ENCODE results near the gene KRTAP4-12.
"Not testable (repeated sequence)": the region's sequence is repeated elsewhere in the genome, so short reads cannot be mapped to it uniquely, and the experiment has no call there.

KRTAP4-12 gene

DNA sequence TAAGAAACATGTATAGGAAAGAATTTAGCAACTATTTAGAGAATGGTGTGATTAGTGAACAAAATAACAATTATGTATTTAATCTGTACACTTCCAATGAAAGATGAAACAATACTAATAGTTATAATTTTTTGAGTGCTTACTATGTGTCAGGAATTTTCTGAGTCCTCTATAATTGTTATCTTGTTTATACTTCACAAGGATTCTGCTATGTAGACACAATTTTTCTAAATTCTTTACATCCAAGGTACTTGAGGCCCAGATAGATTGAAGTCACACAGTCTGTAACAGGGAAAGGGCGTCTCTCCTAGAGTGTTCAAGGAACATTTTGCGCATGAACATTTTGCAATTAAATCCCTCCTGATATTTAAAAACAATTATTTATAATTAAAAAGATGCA, 1.1 kb upstream of the KRTAP4-12 start:
- no peak for DNase-seq

DNA sequence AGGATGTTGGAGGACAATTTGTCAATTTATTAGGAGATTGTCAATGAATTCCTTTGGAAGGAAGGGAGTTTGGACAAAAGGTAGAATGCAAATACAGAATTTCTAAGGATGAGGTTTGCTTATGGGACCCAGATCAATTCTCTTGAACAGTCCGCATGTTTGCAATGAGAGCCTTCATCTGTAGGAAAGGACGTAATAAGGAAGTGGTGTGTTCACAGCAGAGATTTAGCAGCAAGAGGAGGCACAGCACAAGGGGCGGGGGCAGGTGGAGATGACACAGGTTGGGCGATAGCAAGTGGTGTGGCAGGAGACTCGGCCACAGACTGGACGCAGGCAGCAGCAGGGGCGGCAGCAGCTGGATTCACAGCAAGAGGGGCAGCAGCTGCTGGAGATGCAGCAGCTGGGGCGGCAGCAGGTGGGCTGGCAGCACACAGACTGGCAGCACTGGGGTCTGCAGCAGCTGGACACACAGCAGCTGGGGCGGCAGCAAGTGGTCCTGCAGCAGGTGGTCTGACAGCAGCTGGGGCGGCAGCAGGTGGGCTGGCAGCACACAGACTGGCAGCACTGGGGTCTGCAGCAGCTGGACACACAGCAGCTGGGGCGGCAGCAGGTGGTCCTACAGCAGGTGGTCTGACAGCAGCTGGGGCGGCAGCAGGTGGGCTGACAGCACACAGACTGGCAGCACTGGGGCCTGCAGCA, 541 bp downstream of the KRTAP4-12 start:
- DNase-seq, result not testable (repeated sequence)

DNA sequence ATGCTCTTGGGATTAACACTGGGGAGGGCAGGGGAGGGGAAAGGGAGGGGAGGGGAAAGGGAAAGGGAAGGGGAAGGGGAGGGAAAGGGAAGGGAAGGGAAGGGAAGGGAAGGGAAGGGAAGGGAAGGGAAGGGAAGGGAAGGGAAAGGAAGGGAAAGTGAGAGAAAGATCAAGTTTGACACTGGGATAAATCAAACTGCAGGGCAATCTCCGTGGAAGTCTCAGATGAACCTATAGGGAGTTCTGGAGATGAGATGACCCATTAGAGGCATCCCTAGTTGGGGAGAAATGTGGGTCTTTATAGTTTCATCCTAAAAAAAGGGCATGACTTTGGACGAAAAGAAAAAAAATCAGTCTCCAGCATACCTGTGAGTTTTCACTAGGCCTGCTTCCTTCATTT, 2.2 kb downstream of the KRTAP4-12 start:
- no peak for DNase-seq

- DNase-seq, result not testable (repeated sequence)
Observed at GRCh38 chr17:41119696-41120690, 4.0 kb downstream of the KRTAP4-12 start.

DNA sequence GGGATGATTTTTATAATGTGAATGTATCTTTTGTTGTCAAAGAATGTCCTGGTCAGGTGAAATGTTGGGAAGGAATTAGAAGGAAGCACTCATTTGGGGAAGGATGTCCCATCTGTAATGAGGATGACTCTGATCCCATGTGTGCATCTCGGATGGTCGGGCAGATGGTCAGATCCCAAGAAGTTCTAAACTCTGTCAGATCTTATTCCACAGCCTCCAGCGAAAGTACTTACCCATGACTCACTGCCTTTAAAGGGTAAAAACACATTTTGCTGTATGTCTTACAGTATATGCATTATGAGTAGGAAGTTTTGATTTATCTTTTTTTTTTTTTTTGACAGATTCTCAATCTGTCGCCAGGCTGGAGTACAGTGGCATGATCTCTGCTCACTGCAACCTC, 5.3 kb downstream of the KRTAP4-12 start:
- no peak for DNase-seq

- not testable (repeated sequence) for DNase-seq
Observed at GRCh38 chr17:41117846-41118386, 6.1 kb downstream of the KRTAP4-12 start, which contains the start of gene KRTAP4-11. Gene KRTAP4-11, minus strand, starts transcription at chr17:41118373. Its CDS starts 58 bp downstream, at chr17:41118315.

DNA sequence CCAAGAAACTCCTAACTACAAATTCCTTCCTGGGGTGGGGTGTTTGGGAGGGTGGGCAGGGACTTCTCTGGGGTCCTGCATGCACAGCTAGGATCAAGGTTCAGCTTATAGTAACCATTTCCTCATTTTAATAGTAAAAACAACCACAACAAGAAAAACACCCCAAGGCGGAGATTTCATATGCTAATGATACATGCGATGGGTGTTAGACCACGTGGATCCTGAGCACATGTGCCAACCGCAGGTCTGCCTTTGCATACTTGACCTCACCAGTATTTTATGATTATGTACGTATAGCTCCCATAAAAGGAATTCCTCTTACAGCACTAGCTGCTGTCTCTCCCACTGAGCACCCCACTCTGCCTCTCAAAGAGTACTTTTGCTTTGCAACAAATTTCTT, 7.7 kb downstream of the KRTAP4-12 start:
- DNase-seq, result peak; percentile 20

- no peak for DNase-seq
Observed at GRCh38 chr17:41111151-41111885, 12.7 kb downstream of the KRTAP4-12 start.

- not testable (repeated sequence) for DNase-seq
Observed at GRCh38 chr17:41108728-41109386, 15.1 kb downstream of the KRTAP4-12 start.

DNA sequence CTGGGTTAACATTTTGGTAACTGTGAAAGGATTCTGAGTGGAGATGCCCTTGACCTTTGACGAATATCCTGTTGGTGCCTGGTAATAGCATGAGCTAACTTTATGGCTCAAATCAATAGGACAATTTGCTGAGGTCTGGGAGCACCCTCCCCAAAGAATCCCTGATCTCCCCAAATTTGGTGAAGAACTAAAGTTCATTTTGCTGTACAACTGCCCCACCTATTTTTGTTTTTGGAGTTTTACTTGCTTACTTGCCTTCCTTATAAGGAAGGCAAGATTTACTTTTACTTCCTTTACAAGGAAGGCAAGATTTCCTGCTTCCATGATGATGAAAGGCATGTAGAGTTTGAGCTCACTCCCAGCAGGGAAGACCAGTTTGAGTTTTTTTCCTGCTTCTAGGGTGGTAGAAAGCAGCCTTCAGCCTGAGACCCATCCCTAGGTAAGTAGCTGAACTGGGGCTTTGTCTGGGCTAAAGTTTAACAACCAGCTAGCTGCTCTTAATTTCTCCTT, 16.0 kb downstream of the KRTAP4-12 start:
- no peak for DNase-seq

- DNase-seq, result not testable (repeated sequence)
Observed at GRCh38 chr17:41105347-41105746, 18.6 kb downstream of the KRTAP4-12 start, which contains the start of gene KRTAP4-9. Gene KRTAP4-9, plus strand, starts transcription at chr17:41105389. Its CDS starts 0 bp downstream, at chr17:41105389.

DNA sequence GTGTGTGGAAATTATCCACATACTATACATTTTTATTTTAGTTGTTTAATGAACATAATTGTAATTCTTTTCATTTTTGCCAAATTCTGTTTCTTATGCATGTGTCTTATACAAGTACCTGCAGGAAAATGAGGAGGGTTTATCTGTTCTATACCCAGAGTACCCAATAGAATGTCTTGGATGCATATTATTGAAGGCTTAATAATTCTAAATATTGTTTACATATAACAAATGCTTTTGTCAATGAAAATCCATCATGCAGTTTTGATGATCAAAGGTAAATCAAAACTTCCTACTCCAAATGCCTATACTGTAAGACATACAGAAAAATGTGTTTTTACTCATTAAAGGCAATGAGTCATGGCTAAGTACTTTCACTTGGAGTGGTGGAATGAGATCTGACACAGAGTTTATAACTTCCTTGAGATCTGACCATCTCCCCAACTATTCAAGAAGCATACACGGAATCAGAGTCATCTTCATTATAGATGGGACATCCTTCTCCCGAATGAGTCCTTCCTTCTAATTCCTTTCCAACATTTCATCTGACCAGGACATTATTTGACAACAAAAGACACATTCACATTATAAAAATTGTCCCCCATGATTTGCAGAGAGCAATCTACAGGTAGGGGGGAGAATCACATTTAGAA, 19.5 kb downstream of the KRTAP4-12 start:
- not testable (repeated sequence) for DNase-seq

- no peak for DNase-seq
Observed at GRCh38 chr17:41103896-41104295, 20.1 kb downstream of the KRTAP4-12 start.

DNA sequence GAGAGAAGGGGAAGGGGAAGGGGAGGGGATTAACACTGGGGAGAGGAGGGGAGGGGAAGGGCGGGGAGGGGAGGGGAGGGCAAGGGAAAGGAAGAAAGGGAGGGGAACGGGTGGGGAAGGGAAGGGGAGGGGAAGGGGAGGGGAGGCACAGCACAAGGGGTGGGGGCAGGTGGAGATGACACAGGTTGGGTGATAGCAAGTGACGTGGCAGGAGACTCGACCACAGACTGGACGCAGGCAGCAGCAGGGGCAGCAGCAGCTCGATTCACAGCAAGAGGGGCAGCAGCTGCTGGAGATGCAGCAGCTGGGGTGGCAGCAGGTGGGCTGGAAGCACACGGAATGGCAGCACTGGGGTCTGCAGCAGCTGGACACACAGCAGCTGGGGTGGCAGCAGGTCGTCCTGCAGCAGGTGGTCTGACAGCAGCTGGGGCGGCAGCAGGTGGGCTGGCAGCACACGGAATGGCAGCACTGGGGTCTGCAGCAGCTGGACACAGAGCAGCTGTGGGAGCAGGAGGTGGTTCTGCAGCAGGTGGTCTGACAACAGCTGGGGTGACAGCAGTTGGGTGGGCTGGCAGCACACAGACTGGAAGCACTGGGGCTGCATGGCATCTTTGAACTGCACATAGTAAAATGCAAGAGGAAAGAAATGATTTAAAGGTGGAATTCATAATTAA, 22.3 kb downstream of the KRTAP4-12 start, which contains the start of gene KRTAP4-16:
KRTAP4-16 (minus strand) TSS at position 624 of the 674 bp plus-strand sequence; CDS start at position 624, 0 bp downstream.
- DNase-seq, result no peak

- not testable (repeated sequence) for DNase-seq
Observed at GRCh38 chr17:41099682-41100480, 24.1 kb downstream of the KRTAP4-12 start.

DNA sequence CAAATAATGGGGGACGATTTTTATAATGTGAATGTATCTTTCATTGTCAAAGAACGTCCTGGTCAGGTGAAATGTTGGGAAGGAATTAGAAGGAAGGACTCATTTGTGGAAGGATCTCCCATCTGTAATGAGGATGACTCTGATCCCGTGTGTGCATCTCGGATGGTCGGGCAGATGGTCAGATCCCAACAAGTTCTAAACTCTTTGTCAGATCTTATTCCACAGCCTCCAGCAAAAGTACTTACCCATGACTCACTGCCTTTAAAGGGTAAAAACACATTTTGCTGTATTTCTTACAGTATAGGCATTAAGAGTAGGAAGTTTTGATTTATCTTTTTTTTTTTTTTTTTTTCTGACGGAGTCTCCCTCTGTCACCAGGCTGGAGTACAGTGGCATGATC, 25.5 kb downstream of the KRTAP4-12 start:
- no peak for DNase-seq

GRCh38 chr17:41098042-41098441, 25.9 kb downstream of the KRTAP4-12 start, which contains the start of gene KRTAP4-8:
Gene KRTAP4-8, minus strand, starts transcription at chr17:41098142. Its CDS starts 58 bp downstream, at chr17:41098084.
- DNase-seq, result no peak

GRCh38 chr17:41096055-41096454, 27.9 kb downstream of the KRTAP4-12 start:
- no peak for DNase-seq

- not testable (repeated sequence) for DNase-seq
Observed at GRCh38 chr17:41088760-41089352, 35.1 kb downstream of the KRTAP4-12 start.

Measured in RPMI8226 (cell line).